Astrocyte (in vitro differentiated cells and primary cell): ENCODE data around the gene COL15A1. TPM values are rescaled to one million over a fixed set of nuclear protein-coding genes. Genes with fewer than 3 reads are reported as not detected.

ENCODE experiments used
- DNase-seq: peaks from one replicate; pipeline ENCODE4 v3.0.0-alpha.2; 2010; ENCODE audit warnings: low read depth
- FAIRE-seq: peaks from 2 replicates; lab custom pipeline; 2011; peaks lifted over from hg19 to GRCh38; lab: Jason Lieb, UNC
- H2AFZ ChIP-seq: 2 replicates; pipeline ENCODE4 v1.6.0; 2012; ENCODE audit warnings: low read depth, low read length, inconsistent platforms
- H3K27ac ChIP-seq: 2 replicates; pipeline ENCODE4 v1.5.1; 2011; ENCODE audit warnings: low read depth, low read length, inconsistent platforms
- H3K27me3 ChIP-seq: 2 replicates; pipeline ENCODE4 v1.6.0; 2011; ENCODE audit warnings: low read length, inconsistent platforms; ENCODE audit not compliant: insufficient read depth
- H3K36me3 ChIP-seq: 2 replicates; pipeline ENCODE4 v1.5.1; 2011; ENCODE audit warnings: low read length, inconsistent platforms; ENCODE audit not compliant: insufficient read depth
- H3K4me1 ChIP-seq: 2 replicates; pipeline ENCODE4 v1.5.1; 2011; ENCODE audit warnings: low read length, inconsistent platforms; ENCODE audit not compliant: insufficient read depth
- H3K4me2 ChIP-seq: 2 replicates; pipeline ENCODE4 v1.6.0; 2012; ENCODE audit warnings: low read length, inconsistent platforms
- H3K4me3 ChIP-seq: 2 replicates; pipeline ENCODE4 v1.5.1; 2011; ENCODE audit warnings: low read depth, mild to moderate bottlenecking, low read length, inconsistent platforms; ENCODE audit not compliant: insufficient read depth
- H3K79me2 ChIP-seq: 2 replicates; pipeline ENCODE4 v1.6.0; 2012; ENCODE audit warnings: mild to moderate bottlenecking, low read length, inconsistent platforms; ENCODE audit not compliant: insufficient read depth
- H3K9ac ChIP-seq: 2 replicates; pipeline ENCODE4 v1.6.0; 2012; ENCODE audit warnings: mild to moderate bottlenecking, low read length, inconsistent platforms
- H3K9me3 ChIP-seq: 2 replicates; pipeline ENCODE4 v1.5.1; 2012; ENCODE audit warnings: low read depth, mild to moderate bottlenecking, low read length, inconsistent platforms; ENCODE audit not compliant: insufficient read depth
- H4K20me1 ChIP-seq: 2 replicates; pipeline ENCODE4 v1.6.0; 2012; ENCODE audit warnings: low read length, inconsistent platforms; ENCODE audit not compliant: insufficient read depth
- H3K27ac Mint-ChIP-seq: one replicate; pipeline ENCODE4 v1.8.0; 2021; ENCODE audit warnings: mild to moderate bottlenecking, mixed read lengths; ENCODE audit not compliant: unreplicated experiment
- H3K27me3 Mint-ChIP-seq: one replicate; pipeline ENCODE4 v1.8.0; 2021; ENCODE audit warnings: low read depth, mixed read lengths; ENCODE audit not compliant: unreplicated experiment
- H3K36me3 Mint-ChIP-seq: one replicate; pipeline ENCODE4 v1.8.0; 2021; ENCODE audit warnings: low read depth, mixed read lengths; ENCODE audit not compliant: unreplicated experiment
- H3K4me1 Mint-ChIP-seq: one replicate; pipeline ENCODE4 v1.8.0; 2021; ENCODE audit warnings: low read depth, mixed read lengths; ENCODE audit not compliant: unreplicated experiment
- H3K4me3 Mint-ChIP-seq: one replicate; pipeline ENCODE4 v1.8.0; 2021; ENCODE audit warnings: mild to moderate bottlenecking, moderate library complexity, mixed read lengths; ENCODE audit not compliant: unreplicated experiment
- H3K9me3 Mint-ChIP-seq: one replicate; pipeline ENCODE4 v1.8.0; 2021; ENCODE audit warnings: mild to moderate bottlenecking, mixed read lengths; ENCODE audit not compliant: unreplicated experiment
- CTCF ChIP-seq: IDR thresholded peaks from 2 replicates; pipeline ENCODE4 v1.5.1; 2011; ENCODE audit warnings: low read depth, mild to moderate bottlenecking, inconsistent platforms, low read length, moderate library complexity; ENCODE audit not compliant: insufficient read depth
- EZH2 ChIP-seq: IDR thresholded peaks from 2 replicates; pipeline ENCODE4 v1.6.1; 2012; ENCODE audit warnings: mild to moderate bottlenecking, low read length, inconsistent platforms; ENCODE audit not compliant: insufficient read depth
- total RNA-seq: library from RNA; stranded (reverse); gene quantifications from 2 replicates; pipeline ENCODE4 v1.2.1, GENCODE V29; 2021

COL15A1 gene
- total RNA-seq, 1 donor from 2014 or later: 5.6 TPM

GRCh38 chr9:99072040-99072394, 128.3 kb downstream of the COL15A1 start:
- Mint-ChIP-seq H3K9me3 (peaks cover 2% of the 10 kb centered on the region), H3K27ac (no peak overlapping the region), H3K4me1 (peaks cover 23% of the 10 kb centered on the region), H3K27me3 (no peaks in the 10 kb centered on the region), H3K36me3 (peaks cover 7% of the 10 kb centered on the region), H3K4me3 (no peak overlapping the region)
- DNase-seq: no peak
- Histone ChIP-seq H3K36me3 (no peaks in the 10 kb centered on the region), H3K27me3 (no peaks in the 10 kb centered on the region), H3K9me3 (no peaks in the 10 kb centered on the region), H3K4me3 (no peak overlapping the region), H3K4me2 (no peak overlapping the region), H3K4me1 (peaks cover 26% of the 10 kb centered on the region), H4K20me1 (no peaks in the 10 kb centered on the region), H3K79me2 (no peaks in the 10 kb centered on the region), H2AFZ (no peak overlapping the region), H3K27ac (no peak overlapping the region), H3K9ac (no peak overlapping the region)
- no peak for FAIRE-seq
- TF ChIP-seq EZH2 (no peak), CTCF (no peak)

- no peak for FAIRE-seq
- Histone ChIP-seq H3K27me3 (no peaks in the 10 kb centered on the region), H3K9ac (no peak overlapping the region), H3K9me3 (no peaks in the 10 kb centered on the region), H3K4me3 (no peak overlapping the region), H3K27ac (no peak overlapping the region), H4K20me1 (no peaks in the 10 kb centered on the region), H3K79me2 (no peaks in the 10 kb centered on the region), H3K36me3 (no peaks in the 10 kb centered on the region), H2AFZ (no peak overlapping the region), H3K4me1 (peaks cover 26% of the 10 kb centered on the region), H3K4me2 (peak overlapping the region; percentile 3)
- Mint-ChIP-seq H3K36me3 (peaks cover 7% of the 10 kb centered on the region), H3K27ac (no peak overlapping the region), H3K4me3 (no peak overlapping the region), H3K27me3 (no peaks in the 10 kb centered on the region), H3K4me1 (peaks cover 23% of the 10 kb centered on the region), H3K9me3 (peaks cover 2% of the 10 kb centered on the region)
- TF ChIP-seq CTCF: no peak
- no peak for DNase-seq
Measured at GRCh38 chr9:99073347-99073746, 129.6 kb downstream of the COL15A1 start.

- peaks cover 27% of the 10 kb centered on the region for H3K4me1 Mint-ChIP-seq
- Histone ChIP-seq H3K4me2 (no peak overlapping the region), H3K27ac (no peak overlapping the region), H3K4me3 (no peak overlapping the region), H3K27me3 (no peaks in the 10 kb centered on the region), H2AFZ (no peak overlapping the region), H3K9ac (no peak overlapping the region), H3K9me3 (no peaks in the 10 kb centered on the region), H3K4me1 (peaks cover 26% of the 10 kb centered on the region), H3K36me3 (no peaks in the 10 kb centered on the region), H4K20me1 (no peaks in the 10 kb centered on the region), H3K79me2 (no peaks in the 10 kb centered on the region)
- H3K4me3 Mint-ChIP-seq: no peak overlapping the region
- FAIRE-seq: no peak
- peaks cover 7% of the 10 kb centered on the region for H3K36me3 Mint-ChIP-seq
- TF ChIP-seq EZH2 (no peak), CTCF (no peak)
- H3K27ac Mint-ChIP-seq: no peak overlapping the region
- peaks cover 2% of the 10 kb centered on the region for H3K9me3 Mint-ChIP-seq
- peaks cover 2% of the 10 kb centered on the region for H3K27me3 Mint-ChIP-seq
- no peak for DNase-seq
Measured at GRCh38 chr9:99073985-99074901, 130.5 kb downstream of the COL15A1 start.
